B cell (primary cell): ENCODE measurements around the gene WASF2. TPM values are rescaled to one million over a fixed set of nuclear protein-coding genes. Genes with fewer than 3 reads are reported as not detected.

Experiments used
- ATAC-seq: fragments of 200-7000 bp; cut with Tn5 transposase; one replicate; pipeline ENCODE4 v1.10.0; 2021; ENCODE audit warnings: low read depth, mild to moderate bottlenecking, moderate number of reproducible peaks, moderate library complexity
- CTCF ChIA-PET: fragments of 350-600 bp; sonication (Branson Sonifier 250); formaldehyde crosslinking; loops from one replicate; lab custom pipeline; 2021; ENCODE audit warnings: antibody characterized with exemption, inconsistent platforms; lab: Charles Lee
- POLR2A ChIA-PET: fragments of 350-600 bp; sonication (Branson Sonifier 250); formaldehyde crosslinking; loops from one replicate; lab custom pipeline; 2021; ENCODE audit warnings: antibody characterized with exemption; lab: Charles Lee
- DNase-seq: peaks from one replicate; pipeline ENCODE4 v3.0.0; 2013
- H2AFZ ChIP-seq: 2 replicates; pipeline ENCODE4 v1.6.1; 2012; ENCODE audit warnings: mild to moderate bottlenecking, low read depth, low read length; ENCODE audit not compliant: insufficient read depth, poor library complexity, severe bottlenecking
- H3K27ac ChIP-seq, 2 donors: 1 replicate in 1 of 2; 2 replicates in 1 of 2; pipeline ENCODE4 v1.5.1; 2012 to 2013; ENCODE audit warnings: low read length in 2 of 2, mild to moderate bottlenecking in 2 of 2, moderate library complexity in 1 of 2
- H3K27me3 ChIP-seq, 4 experiments: fragments of 200-600 bp in 1 of 4; sonication (generic) in 1 of 4; replicated peaks in 1 of 4; 1 replicate in 2 of 4; 2 replicates in 2 of 4; pipeline versions ENCODE4 v1.6.1 to v1.7.0; 2013 to 2016; ENCODE audit warnings: low read length in 3 of 4, mild to moderate bottlenecking in 2 of 4, mixed read lengths in 1 of 4, moderate library complexity in 1 of 4; ENCODE audit not compliant: insufficient read depth in 4 of 4, control insufficient read depth in 3 of 4; ENCODE audit errors: control extremely low read depth in 1 of 4
- H3K36me3 ChIP-seq, 2 experiments: replicated peaks in 1 of 2; 1 replicate in 1 of 2; 2 replicates in 1 of 2; pipeline versions ENCODE4 v1.6.1 to v1.7.1; 2013; ENCODE audit warnings: low read length in 1 of 2; ENCODE audit not compliant: insufficient read depth in 2 of 2, control insufficient read depth in 1 of 2; ENCODE audit errors: control extremely low read depth in 1 of 2, extremely low read depth in 1 of 2
- H3K4me1 ChIP-seq, 2 donors: fragments of 200-600 bp in 1 of 2; sonication (generic) in 1 of 2; 1 replicate in 1 of 2; 2 replicates in 1 of 2; pipeline versions ENCODE4 v1.5.1 to v1.6.1; 2013 to 2017; ENCODE audit warnings: low read length in 2 of 2; ENCODE audit not compliant: control insufficient read depth in 2 of 2, insufficient read depth in 2 of 2
- H3K4me2 ChIP-seq: replicated peaks from 2 replicates; pipeline ENCODE3; 2012; ENCODE audit warnings: mild to moderate bottlenecking, low read depth, low read length; ENCODE audit not compliant: poor library complexity, severe bottlenecking
- H3K4me3 ChIP-seq, 5 experiments: fragments of 200-600 bp in 1 of 5; sonication (generic) in 1 of 5; 1 replicate in 3 of 5; 2 replicates in 2 of 5; pipeline versions ENCODE4 v1.5.1 to v1.7.0; 2011 to 2016; ENCODE audit warnings: low read length in 4 of 5, mild to moderate bottlenecking in 4 of 5, low read depth in 2 of 5, control low read depth in 1 of 5, moderate library complexity in 1 of 5; ENCODE audit not compliant: insufficient read depth in 1 of 5; ENCODE audit errors: control extremely low read depth in 1 of 5, extremely low read depth in 1 of 5
- H3K79me2 ChIP-seq: fragments of 200-600 bp; sonication (generic); one replicate; pipeline ENCODE4 v1.6.0; 2016; ENCODE audit warnings: low read length; ENCODE audit not compliant: control insufficient read depth, insufficient read depth
- H3K9ac ChIP-seq: fragments of 200-600 bp; sonication (generic); 2 replicates; pipeline ENCODE4 v1.6.1; 2017; ENCODE audit warnings: mild to moderate bottlenecking, low read length, moderate library complexity
- H3K9me3 ChIP-seq, 3 donors: one replicate each; pipeline versions ENCODE4 v1.6.1 to v1.7.1; 2013; ENCODE audit warnings: low read length in 2 of 3; ENCODE audit not compliant: control insufficient read depth in 2 of 3, insufficient read depth in 1 of 3; ENCODE audit errors: control extremely low read depth in 1 of 3
- H4K20me1 ChIP-seq: 2 replicates; pipeline ENCODE4 v1.6.0; 2012; ENCODE audit warnings: mild to moderate bottlenecking, low read length; ENCODE audit not compliant: insufficient read depth, control insufficient read depth, poor library complexity, severe bottlenecking
- H3K27ac Mint-ChIP-seq: one replicate; pipeline ENCODE4 v1.8.0; 2021; ENCODE audit warnings: mixed read lengths
- H3K27me3 Mint-ChIP-seq: one replicate; pipeline ENCODE4 v1.8.0; 2021; ENCODE audit warnings: mixed read lengths
- H3K4me1 Mint-ChIP-seq: one replicate; pipeline ENCODE4 v1.8.0; 2021; ENCODE audit warnings: mixed read lengths
- H3K4me3 Mint-ChIP-seq: one replicate; pipeline ENCODE4 v1.8.0; 2021; ENCODE audit warnings: mixed read lengths
- H3K9me3 Mint-ChIP-seq: one replicate; pipeline ENCODE4 v1.8.0; 2022; ENCODE audit warnings: mixed read lengths; ENCODE audit not compliant: insufficient read depth
- CTCF ChIP-seq: fragments of 200-600 bp; IDR thresholded peaks from one replicate; pipeline ENCODE4 v1.8.0; 2022; ENCODE audit warnings: antibody characterized with exemption, mild to moderate bottlenecking
- EZH2 ChIP-seq: IDR thresholded peaks from 2 replicates; pipeline ENCODE4 v1.6.1; 2012; ENCODE audit warnings: borderline replicate concordance, low read depth, mild to moderate bottlenecking, moderate library complexity, low read length; ENCODE audit not compliant: insufficient read depth, poor library complexity, severe bottlenecking
- WGBS: methylation state at CpG from one replicate; pipeline ENCODE4 v1.1.5; 2013; ENCODE audit warnings: missing lambda C conversion rate; ENCODE audit not compliant: insufficient coverage; 5-methylcytosine and 5-hydroxymethylcytosine counted together
- intact Hi-C: fragments of 100-400 bp; cut with micrococcal nuclease; formaldehyde crosslinking; loops from one replicate; pipeline ENCODE4 v1.10.0; 2022
- polyA plus RNA-seq: library from polyadenylated mRNA; depleted of rRNA; stranded (reverse); fragments of >200 nt; gene quantifications from 2 replicates; pipeline ENCODE4 v1.2.3, GENCODE V29; 2012
- total RNA-seq, 2 donors: library from RNA; stranded (reverse); fragments of 120-200 nt in 1 of 2; gene quantifications; 1 replicate in 1 of 2; 2 replicates in 1 of 2; pipeline versions ENCODE4 v1.2.3 to v1.2.4, GENCODE V29; 2013 to 2022

The WASF2 gene
- total and polyA plus RNA-seq, 2 donors (not counting 1 experiment from before 2014, with no cell fraction given): 67.4 to 169 TPM

- no peaks in the 10 kb centered on the region for H3K27me3 Mint-ChIP-seq
- Histone ChIP-seq H3K36me3 (peaks cover 6 to 96% of the 10 kb centered on the region in 2 experiments), H4K20me1 (peaks cover 32% of the 10 kb centered on the region), H3K79me2 (peaks cover 34% of the 10 kb centered on the region), H3K9ac (no peak overlapping the region), H3K4me3 (no peak overlapping the region), H3K9me3 (no peaks in the 10 kb centered on the region), H3K27ac (peak overlapping the region in 1 of 2 donors; percentile 12), H3K27me3 (no peaks in the 10 kb centered on the region), H3K4me1 (peaks cover 30 to 33% of the 10 kb centered on the region in 2 donors), H2AFZ (no peak overlapping the region), H3K4me2 (no peak overlapping the region)
- ChIA-PET CTCF (interaction anchor here (1.0 to 9.5 kb wide), 8 partner anchors 10 to 248 kb away, joined by 3 to 95 read pairs (median 16); partner anchors contain the start of gene AHDC1), POLR2A (no interaction called here)
- no peak overlapping the region for H3K27ac Mint-ChIP-seq
- ATAC-seq (no peak), DNase-seq (no peak)
- no peaks in the 10 kb centered on the region for H3K9me3 Mint-ChIP-seq
- 83% methylated on average over 1 of the region's 1 CpG for WGBS
- intact Hi-C loops: no loop called here
- no peak overlapping the region for H3K4me3 Mint-ChIP-seq
- no peak for TF ChIP-seq EZH2
- TF ChIP-seq CTCF: no peak
- H3K4me1 Mint-ChIP-seq: peaks cover 34% of the 10 kb centered on the region
Observed at GRCh38 chr1:27414091-27414490, 75.9 kb downstream of the WASF2 start.

GRCh38 chr1:27413004-27413403, 77.0 kb downstream of the WASF2 start:
- intact Hi-C loops: no loop called here
- Histone ChIP-seq H3K9me3 (no peaks in the 10 kb centered on the region), H4K20me1 (peaks cover 23% of the 10 kb centered on the region), H2AFZ (no peak overlapping the region), H3K4me3 (no peak overlapping the region), H3K27me3 (no peaks in the 10 kb centered on the region), H3K79me2 (peaks cover 24% of the 10 kb centered on the region), H3K27ac (no peak overlapping the region), H3K4me1 (peaks cover 21 to 23% of the 10 kb centered on the region in 2 donors), H3K36me3 (peaks cover 10 to 96% of the 10 kb centered on the region in 2 experiments), H3K4me2 (no peak overlapping the region), H3K9ac (no peak overlapping the region)
- H3K9me3 Mint-ChIP-seq: no peaks in the 10 kb centered on the region
- no peak for DNase-seq
- WGBS: 100% methylated on average over 4 of the region's 4 CpGs
- peak overlapping the region; percentile 62 for H3K27ac Mint-ChIP-seq
- CTCF ChIA-PET: interaction anchor here (0.5 to 9.5 kb wide), 8 partner anchors 10 to 258 kb away, joined by 3 to 95 read pairs (median 4); partner anchors contain the start of genes AHDC1 and SLC9A1
- no peak overlapping the region for H3K4me3 Mint-ChIP-seq
- POLR2A ChIA-PET: no interaction called here
- H3K27me3 Mint-ChIP-seq: no peaks in the 10 kb centered on the region
- no peak for ATAC-seq
- H3K4me1 Mint-ChIP-seq: peaks cover 30% of the 10 kb centered on the region
- TF ChIP-seq CTCF (no peak), EZH2 (no peak)
